ENCODE results near the gene DYRK2.

DYRK2 gene

GRCh38 chr12:67648521-67649260 is at the start of gene DYRK2:
TSS of gene DYRK2 (plus strand) at chr12:67648745. CDS start at chr12:67649134, 389 bp downstream.
- Histone ChIP-seq H3K27ac (ENCODE audit: low read depth, low read length) (peak within 1 kb of the TSS; percentile 94), H3K27me3 (ENCODE audit: control insufficient read depth in 1 of 2, insufficient read depth in 2 of 2, low read length in 2 of 2) (no peaks in the 10 kb centered on the region), H3K4me1 (ENCODE audit: insufficient read depth, low read length) (peaks cover 36% of the 10 kb centered on the region), H3K4me3 (ENCODE audit: low read depth in 1 of 2, low read length in 2 of 2) (peak within 1 kb of the TSS; percentile 90 to 95), H3K9me3 (ENCODE audit: low read length) (no peaks in the 10 kb centered on the region), H3K36me3 (ENCODE audit: insufficient read depth, low read length) (no peaks in the 10 kb centered on the region), H3K9ac (ENCODE audit: low read length) (peak within 1 kb of the TSS; percentile 90)

DNA sequence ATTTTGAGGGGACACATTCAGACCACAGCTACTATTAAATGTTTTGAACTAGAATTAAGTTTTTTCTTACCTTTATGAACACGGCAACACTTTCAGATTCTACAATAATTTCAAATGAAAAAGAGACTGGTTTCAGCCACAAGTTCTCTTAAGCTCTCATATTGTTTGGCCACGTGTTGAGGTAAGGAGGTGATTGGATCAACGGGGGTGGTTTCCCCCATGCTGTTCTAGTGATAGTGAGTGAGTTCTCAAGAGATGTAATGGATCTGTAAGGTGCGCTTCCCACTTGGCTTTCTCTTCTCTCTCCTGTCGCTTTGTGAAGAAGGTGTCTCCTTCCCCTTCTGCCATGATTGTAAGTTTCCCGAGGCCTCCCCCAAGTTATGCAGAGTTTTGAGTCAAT is 48.9 kb upstream of the DYRK2 start:
- Histone ChIP-seq H3K4me3 (ENCODE audit: low read depth in 1 of 2, low read length in 2 of 2) (no peak overlapping the region), H3K4me1 (ENCODE audit: insufficient read depth, low read length) (peaks cover 3% of the 10 kb centered on the region), H3K27ac (ENCODE audit: low read depth, low read length) (no peak overlapping the region), H3K27me3 (ENCODE audit: control insufficient read depth in 1 of 2, insufficient read depth in 2 of 2, low read length in 2 of 2) (no peaks in the 10 kb centered on the region), H3K36me3 (ENCODE audit: insufficient read depth, low read length) (no peaks in the 10 kb centered on the region), H3K9me3 (ENCODE audit: low read length) (no peaks in the 10 kb centered on the region), H3K9ac (ENCODE audit: low read length) (no peak overlapping the region)

DNA sequence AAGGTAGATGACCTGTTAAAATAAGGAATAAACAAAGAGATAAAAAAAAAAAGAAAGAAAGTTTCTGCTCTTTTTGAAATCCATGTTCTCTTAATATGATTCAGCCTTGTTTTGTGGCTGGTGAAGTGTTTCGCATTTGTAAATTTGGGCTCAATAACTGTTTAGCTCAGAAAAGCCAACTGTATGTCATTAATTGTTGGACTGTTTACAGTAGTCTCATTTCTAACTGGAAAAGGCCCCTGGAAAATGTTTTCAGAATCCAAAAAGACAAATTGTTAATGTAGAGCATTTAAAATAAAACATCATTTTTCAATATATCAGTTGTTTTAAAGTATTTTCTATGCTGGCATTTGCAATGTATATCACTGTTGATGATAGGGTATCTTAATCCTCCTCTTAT is 47.4 kb upstream of the DYRK2 start:
- peaks cover 3% of the 10 kb centered on the region for H3K4me1 ChIP-seq (ENCODE audit: insufficient read depth, low read length)
- H3K9ac ChIP-seq (ENCODE audit: low read length), result no peak overlapping the region
- H3K36me3 ChIP-seq (ENCODE audit: insufficient read depth, low read length), result no peaks in the 10 kb centered on the region
- H3K27me3 ChIP-seq (ENCODE audit: control insufficient read depth in 1 of 2, insufficient read depth in 2 of 2, low read length in 2 of 2), result no peaks in the 10 kb centered on the region
- H3K9me3 ChIP-seq (ENCODE audit: low read length), result no peaks in the 10 kb centered on the region
- H3K4me3 ChIP-seq (ENCODE audit: low read depth in 1 of 2, low read length in 2 of 2), result no peak overlapping the region
- H3K27ac ChIP-seq (ENCODE audit: low read depth, low read length), result no peak overlapping the region

GRCh38 chr12:67609226-67609870 is 39.2 kb upstream of the DYRK2 start:
- Histone ChIP-seq H3K4me3 (ENCODE audit: low read depth in 1 of 2, low read length in 2 of 2) (no peak overlapping the region), H3K27me3 (ENCODE audit: control insufficient read depth in 1 of 2, insufficient read depth in 2 of 2, low read length in 2 of 2) (no peaks in the 10 kb centered on the region), H3K36me3 (ENCODE audit: insufficient read depth, low read length) (no peaks in the 10 kb centered on the region), H3K9me3 (ENCODE audit: low read length) (no peaks in the 10 kb centered on the region), H3K27ac (ENCODE audit: low read depth, low read length) (no peak overlapping the region), H3K9ac (ENCODE audit: low read length) (no peak overlapping the region), H3K4me1 (ENCODE audit: insufficient read depth, low read length) (no peaks in the 10 kb centered on the region)

DNA sequence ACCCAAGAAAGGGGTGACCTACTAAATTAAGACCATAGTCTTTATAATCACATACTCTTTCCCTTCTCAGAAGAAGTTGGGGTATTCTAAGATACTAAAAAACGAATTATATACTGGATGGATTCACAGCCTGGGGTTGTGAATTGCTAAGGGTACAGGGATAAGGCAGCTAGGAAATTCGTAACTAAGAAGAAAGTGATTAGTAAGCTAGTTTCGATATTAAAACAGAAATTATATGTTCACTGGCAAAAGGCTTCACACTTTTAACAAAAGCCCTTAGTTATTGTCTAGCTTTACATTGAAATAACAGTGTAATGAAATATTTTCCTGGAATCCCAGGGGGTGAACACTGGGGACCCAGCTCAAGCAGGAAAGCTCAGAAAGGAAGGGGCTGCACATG is 35.5 kb upstream of the DYRK2 start:
- H3K9ac ChIP-seq (ENCODE audit: low read length), result no peak overlapping the region
- H3K9me3 ChIP-seq (ENCODE audit: low read length), result no peaks in the 10 kb centered on the region
- H3K36me3 ChIP-seq (ENCODE audit: insufficient read depth, low read length), result no peaks in the 10 kb centered on the region
- no peak overlapping the region for H3K27ac ChIP-seq (ENCODE audit: low read depth, low read length)
- H3K4me3 ChIP-seq (ENCODE audit: low read depth in 1 of 2, low read length in 2 of 2), result no peak overlapping the region
- peaks cover 6% of the 10 kb centered on the region for H3K4me1 ChIP-seq (ENCODE audit: insufficient read depth, low read length)
- H3K27me3 ChIP-seq (ENCODE audit: control insufficient read depth in 1 of 2, insufficient read depth in 2 of 2, low read length in 2 of 2), result no peaks in the 10 kb centered on the region

DNA sequence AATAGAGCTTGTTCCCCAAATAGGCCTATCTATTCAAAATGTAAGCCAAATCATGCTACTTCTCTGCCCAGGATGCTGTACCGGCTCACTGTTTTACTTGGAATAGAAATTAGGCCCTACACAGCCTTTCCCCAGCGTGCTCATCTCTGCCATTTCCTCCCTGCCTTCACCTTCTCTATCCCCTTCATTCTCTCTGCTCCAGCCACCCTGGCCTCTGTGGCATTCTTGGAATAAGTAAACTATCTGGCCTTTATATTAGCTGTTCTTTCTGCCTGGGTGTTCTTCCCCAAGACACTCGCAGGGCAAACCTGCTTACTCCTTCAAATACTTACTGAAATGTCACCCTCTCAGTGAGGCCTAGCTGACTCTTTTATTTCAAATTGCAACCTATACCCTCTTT is 30.9 kb upstream of the DYRK2 start:
- no peak overlapping the region for H3K27ac ChIP-seq (ENCODE audit: low read depth, low read length)
- peaks cover 6% of the 10 kb centered on the region for H3K4me1 ChIP-seq (ENCODE audit: insufficient read depth, low read length)
- H3K9ac ChIP-seq (ENCODE audit: low read length), result no peak overlapping the region

GRCh38 chr12:67618303-67618702 is 30.2 kb upstream of the DYRK2 start:
- Histone ChIP-seq H3K36me3 (ENCODE audit: insufficient read depth, low read length) (no peaks in the 10 kb centered on the region), H3K4me3 (ENCODE audit: low read depth in 1 of 2, low read length in 2 of 2) (no peak overlapping the region), H3K9ac (ENCODE audit: low read length) (no peak overlapping the region), H3K4me1 (ENCODE audit: insufficient read depth, low read length) (peaks cover 6% of the 10 kb centered on the region), H3K27me3 (ENCODE audit: control insufficient read depth in 1 of 2, insufficient read depth in 2 of 2, low read length in 2 of 2) (no peaks in the 10 kb centered on the region), H3K9me3 (ENCODE audit: low read length) (no peaks in the 10 kb centered on the region), H3K27ac (ENCODE audit: low read depth, low read length) (no peak overlapping the region)

More for the DNA sequence above, 30.9 kb upstream of the DYRK2 start:
- H3K9me3 ChIP-seq (ENCODE audit: low read length), result no peaks in the 10 kb centered on the region
- no peak overlapping the region for H3K4me3 ChIP-seq (ENCODE audit: low read depth in 1 of 2, low read length in 2 of 2)
- H3K36me3 ChIP-seq (ENCODE audit: insufficient read depth, low read length), result no peaks in the 10 kb centered on the region
- H3K27me3 ChIP-seq (ENCODE audit: control insufficient read depth in 1 of 2, insufficient read depth in 2 of 2, low read length in 2 of 2), result no peaks in the 10 kb centered on the region

DNA sequence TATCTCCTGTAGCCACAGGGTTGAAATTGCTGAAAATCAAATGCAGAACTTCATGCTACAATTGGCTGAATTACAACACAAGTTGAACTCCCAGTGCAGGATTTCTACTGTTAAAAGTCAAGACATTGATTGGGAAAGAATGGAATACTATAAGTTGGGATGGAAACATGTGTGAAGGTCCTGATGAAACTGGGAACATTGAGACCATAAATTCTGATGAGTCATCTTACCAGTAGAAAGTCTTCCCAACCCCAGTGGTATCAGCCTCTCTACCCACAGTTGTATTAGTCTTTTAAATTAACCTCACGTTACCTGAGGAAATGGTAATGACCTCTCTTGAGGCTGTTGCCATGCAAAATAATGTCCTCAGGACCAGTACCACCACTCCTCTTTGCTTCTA is 27.4 kb upstream of the DYRK2 start:
- Histone ChIP-seq H3K9me3 (ENCODE audit: low read length) (no peaks in the 10 kb centered on the region), H3K4me1 (ENCODE audit: insufficient read depth, low read length) (peaks cover 6% of the 10 kb centered on the region), H3K27ac (ENCODE audit: low read depth, low read length) (no peak overlapping the region), H3K36me3 (ENCODE audit: insufficient read depth, low read length) (no peaks in the 10 kb centered on the region), H3K9ac (ENCODE audit: low read length) (no peak overlapping the region), H3K27me3 (ENCODE audit: control insufficient read depth in 1 of 2, insufficient read depth in 2 of 2, low read length in 2 of 2) (no peaks in the 10 kb centered on the region), H3K4me3 (ENCODE audit: low read depth in 1 of 2, low read length in 2 of 2) (no peak overlapping the region)

DNA sequence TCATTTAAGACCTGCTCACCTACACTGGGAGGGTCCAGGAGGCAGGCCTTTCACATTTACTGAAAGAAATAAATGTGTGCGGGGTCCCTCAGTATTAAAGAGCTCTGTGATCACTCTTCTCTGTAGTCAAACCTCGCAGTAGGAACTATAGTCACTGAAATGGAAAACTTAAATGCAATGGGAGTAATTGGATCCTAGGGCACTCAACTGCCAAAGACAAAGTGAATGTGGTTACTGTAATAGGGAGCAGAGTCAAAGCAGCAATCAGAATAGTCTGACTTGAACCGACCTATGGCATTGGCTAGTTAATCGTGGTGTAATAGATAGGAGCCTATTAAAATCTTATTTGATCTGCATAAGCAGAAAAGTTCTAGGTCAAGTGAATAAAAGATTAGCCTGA is 26.6 kb upstream of the DYRK2 start:
- Histone ChIP-seq H3K9me3 (ENCODE audit: low read length) (no peaks in the 10 kb centered on the region), H3K9ac (ENCODE audit: low read length) (no peak overlapping the region), H3K27ac (ENCODE audit: low read depth, low read length) (no peak overlapping the region), H3K4me3 (ENCODE audit: low read depth in 1 of 2, low read length in 2 of 2) (no peak overlapping the region), H3K27me3 (ENCODE audit: control insufficient read depth in 1 of 2, insufficient read depth in 2 of 2, low read length in 2 of 2) (no peaks in the 10 kb centered on the region), H3K4me1 (ENCODE audit: insufficient read depth, low read length) (peaks cover 6% of the 10 kb centered on the region), H3K36me3 (ENCODE audit: insufficient read depth, low read length) (no peaks in the 10 kb centered on the region)

DNA sequence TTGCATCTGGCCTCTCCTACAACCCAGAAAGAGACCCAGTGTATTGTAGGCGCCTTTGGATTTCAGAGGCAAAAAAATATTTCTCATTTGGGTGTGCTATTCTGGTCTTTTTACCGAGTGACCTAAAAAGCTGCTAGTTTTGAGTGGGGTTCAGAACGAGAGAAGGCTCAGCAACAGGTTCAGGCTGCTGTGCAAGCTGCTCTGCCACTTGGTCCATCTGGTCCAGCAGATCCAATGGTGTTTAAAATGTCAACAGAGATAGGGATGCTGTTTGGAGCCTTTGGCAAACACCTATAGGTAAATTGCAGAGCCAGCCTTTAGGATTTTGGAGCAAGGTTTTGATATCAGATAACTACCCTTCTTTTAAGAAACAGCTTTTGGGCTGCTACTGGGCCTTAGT is 25.3 kb upstream of the DYRK2 start:
- no peak overlapping the region for H3K4me3 ChIP-seq (ENCODE audit: low read depth in 1 of 2, low read length in 2 of 2)
- H3K27me3 ChIP-seq (ENCODE audit: control insufficient read depth in 1 of 2, insufficient read depth in 2 of 2, low read length in 2 of 2), result no peaks in the 10 kb centered on the region
- H3K9ac ChIP-seq (ENCODE audit: low read length), result no peak overlapping the region
- no peak overlapping the region for H3K27ac ChIP-seq (ENCODE audit: low read depth, low read length)
- no peaks in the 10 kb centered on the region for H3K4me1 ChIP-seq (ENCODE audit: insufficient read depth, low read length)
- no peaks in the 10 kb centered on the region for H3K36me3 ChIP-seq (ENCODE audit: insufficient read depth, low read length)
- no peaks in the 10 kb centered on the region for H3K9me3 ChIP-seq (ENCODE audit: low read length)

- H3K4me3 ChIP-seq (ENCODE audit: low read depth in 1 of 2, low read length in 2 of 2), result no peak overlapping the region
- H3K27ac ChIP-seq (ENCODE audit: low read depth, low read length), result no peak overlapping the region
- H3K9me3 ChIP-seq (ENCODE audit: low read length), result no peaks in the 10 kb centered on the region
- no peaks in the 10 kb centered on the region for H3K4me1 ChIP-seq (ENCODE audit: insufficient read depth, low read length)
- no peak overlapping the region for H3K9ac ChIP-seq (ENCODE audit: low read length)
- no peaks in the 10 kb centered on the region for H3K36me3 ChIP-seq (ENCODE audit: insufficient read depth, low read length)
- no peaks in the 10 kb centered on the region for H3K27me3 ChIP-seq (ENCODE audit: control insufficient read depth in 1 of 2, insufficient read depth in 2 of 2, low read length in 2 of 2)
Observed at GRCh38 chr12:67624355-67624754, 24.2 kb upstream of the DYRK2 start.

DNA sequence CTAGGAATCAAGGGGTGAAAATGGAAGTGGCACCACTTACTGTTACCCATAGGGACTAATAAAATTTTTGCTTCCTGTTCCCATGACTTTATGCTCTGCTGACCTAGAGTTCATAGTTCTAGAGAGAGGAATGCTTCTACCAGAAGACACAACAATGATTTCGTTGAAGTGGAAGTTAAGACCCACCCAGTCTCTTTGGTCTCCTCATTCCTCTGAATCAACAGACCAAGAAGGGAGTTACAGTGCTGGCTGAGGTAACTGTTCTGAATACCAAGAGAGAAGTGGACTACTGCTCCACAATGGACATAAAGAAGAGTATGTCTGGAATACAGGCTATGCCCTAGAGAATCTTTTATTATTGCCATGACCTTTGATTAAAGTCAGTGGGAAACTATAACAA is 23.5 kb upstream of the DYRK2 start:
- no peaks in the 10 kb centered on the region for H3K36me3 ChIP-seq (ENCODE audit: insufficient read depth, low read length)
- no peaks in the 10 kb centered on the region for H3K27me3 ChIP-seq (ENCODE audit: control insufficient read depth in 1 of 2, insufficient read depth in 2 of 2, low read length in 2 of 2)
- no peak overlapping the region for H3K9ac ChIP-seq (ENCODE audit: low read length)
- no peaks in the 10 kb centered on the region for H3K9me3 ChIP-seq (ENCODE audit: low read length)
- H3K4me3 ChIP-seq (ENCODE audit: low read depth in 1 of 2, low read length in 2 of 2), result no peak overlapping the region
- H3K27ac ChIP-seq (ENCODE audit: low read depth, low read length), result no peak overlapping the region
- no peaks in the 10 kb centered on the region for H3K4me1 ChIP-seq (ENCODE audit: insufficient read depth, low read length)

All from muscle layer of colon (tissue), 2 donors.